Muscle of leg (tissue), 11 donors: Measurements from ENCODE around the gene TNFRSF17. TPM values are rescaled to one million over a fixed set of nuclear protein-coding genes. Genes with fewer than 3 reads are reported as not detected.
"Not testable (repeated sequence)": the region's sequence is repeated elsewhere in the genome, so short reads cannot be mapped to it uniquely, and the experiment has no call there.

ENCODE experiments used
- DNase-seq: peaks from one replicate; pipeline ENCODE4 v3.0.0; 2013
- H3K27ac ChIP-seq: one replicate; pipeline ENCODE4 v1.5.1; 2013; ENCODE audit warnings: mild to moderate bottlenecking, low read length, control low read depth
- H3K27me3 ChIP-seq: one replicate; pipeline ENCODE4 v1.6.1; 2013; ENCODE audit warnings: low read length; ENCODE audit not compliant: control insufficient read depth, insufficient read depth
- H3K36me3 ChIP-seq: one replicate; pipeline ENCODE4 v1.6.1; 2013; ENCODE audit warnings: low read length; ENCODE audit not compliant: control insufficient read depth, insufficient read depth
- H3K4me1 ChIP-seq: one replicate; pipeline ENCODE4 v1.6.1; 2013; ENCODE audit warnings: low read length; ENCODE audit not compliant: control insufficient read depth, insufficient read depth
- H3K4me3 ChIP-seq: one replicate; pipeline ENCODE4 v1.5.1; 2013; ENCODE audit warnings: low read length, control low read depth
- H3K9me3 ChIP-seq: replicated peaks from 2 replicates; pipeline ENCODE4 v1.6.1; 2013; ENCODE audit warnings: low read depth, low read length; ENCODE audit not compliant: control insufficient read depth
- whole genome bisulfite sequencing: methylation state at CpG from one replicate; pipeline ENCODE4 v1.1.5; 2013; ENCODE audit warnings: missing lambda C conversion rate; ENCODE audit not compliant: insufficient coverage; 5-methylcytosine and 5-hydroxymethylcytosine counted together
- polyA plus RNA-seq, 8 donors: library from polyadenylated mRNA; unstranded; fragments of 120-200 nt; gene quantifications; one replicate each; pipeline versions ENCODE4 v1.2.1 to v1.2.3, GENCODE V29; 2013; ENCODE audit warnings: inconsistent platforms in 1 of 8, low replicate concordance in 1 of 8; ENCODE audit not compliant: insufficient read length in 8 of 8, insufficient read depth in 1 of 8
- total RNA-seq: library from RNA; stranded (reverse); fragments of 120-200 nt; gene quantifications from one replicate; pipeline ENCODE4 v1.2.4, GENCODE V29; 2013

The TNFRSF17 gene
- total and polyA plus RNA-seq, 9 donors: 0.19 to 0.24 TPM; not detected in 7

- no peaks in the 10 kb centered on the region for H3K4me1 ChIP-seq
- H3K9me3 ChIP-seq: no peaks in the 10 kb centered on the region
- 92% methylated on average over 2 of the region's 5 CpGs for WGBS
Measured at GRCh38 chr16:11950388-11950787, 14.6 kb upstream of the TNFRSF17 start.

GRCh38 chr16:11953576-11953975 lies 11.4 kb upstream of the TNFRSF17 start:
- not testable (repeated sequence) for H3K9me3 ChIP-seq, H3K27me3 ChIP-seq, H3K36me3 ChIP-seq, H3K27ac ChIP-seq, H3K4me3 ChIP-seq, H3K4me1 ChIP-seq, DNase-seq
- 72% methylated on average over 4 of the region's 8 CpGs for WGBS

More at GRCh38 chr16:11950388-11950787, 14.6 kb upstream of the TNFRSF17 start:
- DNase-seq: no peak
- Histone ChIP-seq H3K27me3 (no peaks in the 10 kb centered on the region), H3K4me3 (no peak overlapping the region), H3K36me3 (no peaks in the 10 kb centered on the region), H3K27ac (no peak overlapping the region)

GRCh38 chr16:11955713-11956123 lies 9.3 kb upstream of the TNFRSF17 start:
- Histone ChIP-seq H3K27ac (no peak overlapping the region), H3K27me3 (no peaks in the 10 kb centered on the region), H3K9me3 (no peaks in the 10 kb centered on the region), H3K36me3 (no peaks in the 10 kb centered on the region), H3K4me3 (no peak overlapping the region), H3K4me1 (no peaks in the 10 kb centered on the region)
- no peak for DNase-seq
- WGBS: 30% methylated on average over 7 of the region's 8 CpGs

GRCh38 chr16:11956558-11956957 lies 8.5 kb upstream of the TNFRSF17 start:
- no peak overlapping the region for H3K27ac ChIP-seq
- DNase-seq: no peak
- 92% methylated on average over 2 of the region's 2 CpGs for WGBS

GRCh38 chr16:11957591-11958395 lies 7.2 kb upstream of the TNFRSF17 start:
- WGBS: 72% methylated on average over 9 of the region's 10 CpGs
- no peak overlapping the region for H3K4me3 ChIP-seq

More at GRCh38 chr16:11956558-11956957, 8.5 kb upstream of the TNFRSF17 start:
- Histone ChIP-seq H3K4me3 (no peak overlapping the region), H3K27me3 (no peaks in the 10 kb centered on the region), H3K36me3 (no peaks in the 10 kb centered on the region), H3K9me3 (no peaks in the 10 kb centered on the region), H3K4me1 (no peaks in the 10 kb centered on the region)

GRCh38 chr16:11962457-11962856 lies 2.6 kb upstream of the TNFRSF17 start:
- not testable (repeated sequence) for H3K36me3 ChIP-seq, H3K27me3 ChIP-seq, DNase-seq, H3K4me1 ChIP-seq, H3K27ac ChIP-seq, H3K4me3 ChIP-seq, H3K9me3 ChIP-seq
- WGBS: 80% methylated on average over 1 of the region's 5 CpGs

More at GRCh38 chr16:11957591-11958395, 7.2 kb upstream of the TNFRSF17 start:
- no peaks in the 10 kb centered on the region for H3K9me3 ChIP-seq
- H3K27me3 ChIP-seq: no peaks in the 10 kb centered on the region
- H3K27ac ChIP-seq: no peak overlapping the region
- H3K36me3 ChIP-seq: no peaks in the 10 kb centered on the region
- DNase-seq: no peak
- H3K4me1 ChIP-seq: no peaks in the 10 kb centered on the region

GRCh38 chr16:11962978-11963377 lies 2.0 kb upstream of the TNFRSF17 start:
- not testable (repeated sequence) for H3K4me1 ChIP-seq, H3K27ac ChIP-seq, DNase-seq, H3K36me3 ChIP-seq, H3K9me3 ChIP-seq, H3K4me3 ChIP-seq, H3K27me3 ChIP-seq
- WGBS: 96% methylated on average over 6 of the region's 11 CpGs

- WGBS: 90% methylated on average over 2 of the region's 6 CpGs
- H3K9me3 ChIP-seq: no peaks in the 10 kb centered on the region
- no peak overlapping the region for H3K27ac ChIP-seq
- no peaks in the 10 kb centered on the region for H3K4me1 ChIP-seq
- H3K27me3 ChIP-seq: no peaks in the 10 kb centered on the region
- no peaks in the 10 kb centered on the region for H3K36me3 ChIP-seq
- no peak for DNase-seq
- H3K4me3 ChIP-seq: no peak overlapping the region
Measured at GRCh38 chr16:11963706-11964105, 1.3 kb upstream of the TNFRSF17 start.

- Histone ChIP-seq H3K27ac (no peak overlapping the region), H3K27me3 (no peaks in the 10 kb centered on the region), H3K9me3 (no peaks in the 10 kb centered on the region), H3K4me3 (no peak overlapping the region), H3K4me1 (no peaks in the 10 kb centered on the region), H3K36me3 (no peaks in the 10 kb centered on the region)
- WGBS: 97% methylated on average over 4 of the region's 7 CpGs
- no peak for DNase-seq
Measured at GRCh38 chr16:11966173-11966572, 1.2 kb downstream of the TNFRSF17 start.

GRCh38 chr16:11967195-11967911 lies 2.3 kb downstream of the TNFRSF17 start:
- Histone ChIP-seq H3K9me3 (no peaks in the 10 kb centered on the region), H3K27me3 (no peaks in the 10 kb centered on the region), H3K4me1 (no peaks in the 10 kb centered on the region), H3K4me3 (no peak overlapping the region), H3K27ac (no peak overlapping the region), H3K36me3 (no peaks in the 10 kb centered on the region)
- WGBS: 61% methylated on average over 9 of the region's 17 CpGs
- no peak for DNase-seq
